ENCODE data around the gene SLC6A19.

The SLC6A19 gene

DNA sequence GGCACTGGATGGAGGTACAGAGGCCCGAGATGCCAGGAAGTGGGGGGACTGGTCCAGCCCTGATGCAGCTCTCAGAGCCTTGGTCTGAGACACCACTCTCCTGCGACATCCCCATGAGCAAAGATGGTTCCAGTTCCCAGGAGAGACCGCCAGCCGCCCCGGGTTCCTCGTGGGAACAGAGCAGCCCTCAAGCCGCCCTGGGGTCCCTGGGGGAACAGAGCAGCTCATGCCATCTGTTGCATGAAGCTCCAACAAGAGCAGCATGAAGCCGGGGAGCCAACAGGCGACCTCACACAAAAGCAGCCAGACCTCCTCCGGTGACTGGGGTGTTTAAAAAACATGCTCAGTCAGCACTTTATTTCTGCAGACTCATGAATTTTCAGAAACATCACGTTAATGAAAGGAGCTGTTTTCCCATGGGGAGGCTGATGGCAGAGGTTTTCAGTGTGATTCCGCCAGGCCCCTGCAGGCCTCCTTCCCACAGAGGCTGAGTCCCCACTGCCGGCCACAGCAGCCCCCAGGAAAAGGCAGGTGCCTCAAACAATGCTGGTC is 30.0 kb downstream of the SLC6A19 start:
- no peak overlapping the region for H3K27ac ChIP-seq (ENCODE audit: poor library complexity, severe bottlenecking)
- peaks cover 22% of the 10 kb centered on the region for H3K27me3 ChIP-seq (ENCODE audit: insufficient read depth, poor library complexity, severe bottlenecking)
- peaks cover 7% of the 10 kb centered on the region for H3K4me1 ChIP-seq (ENCODE audit: insufficient read depth, poor library complexity, severe bottlenecking)
- H3K4me3 ChIP-seq (ENCODE audit: severe bottlenecking), result no peak overlapping the region
- no peak for ATAC-seq (ENCODE audit: low read depth)
- TF ChIP-seq, protein P1, sequence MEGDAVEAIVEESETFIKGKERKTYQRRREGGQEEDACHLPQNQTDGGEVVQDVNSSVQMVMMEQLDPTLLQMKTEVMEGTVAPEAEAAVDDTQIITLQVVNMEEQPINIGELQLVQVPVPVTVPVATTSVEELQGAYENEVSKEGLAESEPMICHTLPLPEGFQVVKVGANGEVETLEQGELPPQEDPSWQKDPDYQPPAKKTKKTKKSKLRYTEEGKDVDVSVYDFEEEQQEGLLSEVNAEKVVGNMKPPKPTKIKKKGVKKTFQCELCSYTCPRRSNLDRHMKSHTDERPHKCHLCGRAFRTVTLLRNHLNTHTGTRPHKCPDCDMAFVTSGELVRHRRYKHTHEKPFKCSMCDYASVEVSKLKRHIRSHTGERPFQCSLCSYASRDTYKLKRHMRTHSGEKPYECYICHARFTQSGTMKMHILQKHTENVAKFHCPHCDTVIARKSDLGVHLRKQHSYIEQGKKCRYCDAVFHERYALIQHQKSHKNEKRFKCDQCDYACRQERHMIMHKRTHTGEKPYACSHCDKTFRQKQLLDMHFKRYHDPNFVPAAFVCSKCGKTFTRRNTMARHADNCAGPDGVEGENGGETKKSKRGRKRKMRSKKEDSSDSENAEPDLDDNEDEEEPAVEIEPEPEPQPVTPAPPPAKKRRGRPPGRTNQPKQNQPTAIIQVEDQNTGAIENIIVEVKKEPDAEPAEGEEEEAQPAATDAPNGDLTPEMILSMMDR (IDR thresholded peaks at IDR 0.05; ENCODE audit: poor library complexity, severe bottlenecking), result no peak
- no peaks in the 10 kb centered on the region for H3K36me3 ChIP-seq (ENCODE audit: low read depth)
- DNase-seq (ENCODE audit: low spot score), result no peak
- peaks cover 14% of the 10 kb centered on the region for H3K9me3 ChIP-seq (ENCODE audit: severe bottlenecking)

DNA sequence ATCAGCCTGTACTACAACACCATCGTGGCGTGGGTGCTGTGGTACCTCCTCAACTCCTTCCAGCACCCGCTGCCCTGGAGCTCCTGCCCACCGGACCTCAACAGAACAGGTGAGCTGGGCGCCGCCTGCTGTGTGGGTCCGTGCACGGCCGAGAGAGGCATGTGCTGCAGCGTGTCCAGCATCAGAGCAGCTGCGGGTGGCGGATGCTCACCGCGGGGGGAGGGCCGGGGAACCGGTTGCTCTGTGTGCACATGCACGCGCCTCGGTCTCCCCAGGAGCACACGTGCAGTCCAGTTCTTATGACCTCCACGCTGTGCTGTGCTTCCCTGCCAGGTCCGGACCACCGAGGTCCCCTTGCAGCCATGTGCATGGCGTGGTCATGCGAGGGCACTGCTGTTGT is 31.4 kb downstream of the SLC6A19 start:
- ATAC-seq (ENCODE audit: low read depth) (no peak), DNase-seq (ENCODE audit: low spot score) (no peak)
- TF ChIP-seq, protein P1 (IDR thresholded peaks at IDR 0.05; ENCODE audit: poor library complexity, severe bottlenecking), result no peak
- H3K27ac ChIP-seq (ENCODE audit: poor library complexity, severe bottlenecking), result no peak overlapping the region
- peaks cover 16% of the 10 kb centered on the region for H3K9me3 ChIP-seq (ENCODE audit: severe bottlenecking)
- peaks cover 16% of the 10 kb centered on the region for H3K27me3 ChIP-seq (ENCODE audit: insufficient read depth, poor library complexity, severe bottlenecking)
- no peak overlapping the region for H3K4me3 ChIP-seq (ENCODE audit: severe bottlenecking)
- H3K36me3 ChIP-seq (ENCODE audit: low read depth), result no peaks in the 10 kb centered on the region
- H3K4me1 ChIP-seq (ENCODE audit: insufficient read depth, poor library complexity, severe bottlenecking), result peaks cover 2% of the 10 kb centered on the region

- Histone ChIP-seq H3K27me3 (ENCODE audit: insufficient read depth, poor library complexity, severe bottlenecking) (no peaks in the 10 kb centered on the region), H3K9me3 (ENCODE audit: severe bottlenecking) (peaks cover 16% of the 10 kb centered on the region), H3K4me3 (ENCODE audit: severe bottlenecking) (no peak overlapping the region), H3K27ac (ENCODE audit: poor library complexity, severe bottlenecking) (no peak overlapping the region), H3K36me3 (ENCODE audit: low read depth) (no peaks in the 10 kb centered on the region), H3K4me1 (ENCODE audit: insufficient read depth, poor library complexity, severe bottlenecking) (peaks cover 8% of the 10 kb centered on the region)
- no peak for ATAC-seq (ENCODE audit: low read depth)
- TF ChIP-seq, protein P1 (IDR thresholded peaks at IDR 0.05; ENCODE audit: poor library complexity, severe bottlenecking), result no peak
- no peak for DNase-seq (ENCODE audit: low spot score)
Observed at GRCh38 chr5:1235379-1235778, 34.0 kb downstream of the SLC6A19 start.

GRCh38 chr5:1235838-1236237 is 34.4 kb downstream of the SLC6A19 start:
- H3K36me3 ChIP-seq (ENCODE audit: low read depth), result no peaks in the 10 kb centered on the region
- H3K9me3 ChIP-seq (ENCODE audit: severe bottlenecking), result peaks cover 16% of the 10 kb centered on the region
- no peak for DNase-seq (ENCODE audit: low spot score)
- H3K27ac ChIP-seq (ENCODE audit: poor library complexity, severe bottlenecking), result no peak overlapping the region
- TF ChIP-seq, protein P1 (IDR thresholded peaks at IDR 0.05; ENCODE audit: poor library complexity, severe bottlenecking), result no peak
- no peak for ATAC-seq (ENCODE audit: low read depth)
- H3K4me3 ChIP-seq (ENCODE audit: severe bottlenecking), result no peak overlapping the region
- peaks cover 8% of the 10 kb centered on the region for H3K4me1 ChIP-seq (ENCODE audit: insufficient read depth, poor library complexity, severe bottlenecking)
- no peaks in the 10 kb centered on the region for H3K27me3 ChIP-seq (ENCODE audit: insufficient read depth, poor library complexity, severe bottlenecking)

DNA sequence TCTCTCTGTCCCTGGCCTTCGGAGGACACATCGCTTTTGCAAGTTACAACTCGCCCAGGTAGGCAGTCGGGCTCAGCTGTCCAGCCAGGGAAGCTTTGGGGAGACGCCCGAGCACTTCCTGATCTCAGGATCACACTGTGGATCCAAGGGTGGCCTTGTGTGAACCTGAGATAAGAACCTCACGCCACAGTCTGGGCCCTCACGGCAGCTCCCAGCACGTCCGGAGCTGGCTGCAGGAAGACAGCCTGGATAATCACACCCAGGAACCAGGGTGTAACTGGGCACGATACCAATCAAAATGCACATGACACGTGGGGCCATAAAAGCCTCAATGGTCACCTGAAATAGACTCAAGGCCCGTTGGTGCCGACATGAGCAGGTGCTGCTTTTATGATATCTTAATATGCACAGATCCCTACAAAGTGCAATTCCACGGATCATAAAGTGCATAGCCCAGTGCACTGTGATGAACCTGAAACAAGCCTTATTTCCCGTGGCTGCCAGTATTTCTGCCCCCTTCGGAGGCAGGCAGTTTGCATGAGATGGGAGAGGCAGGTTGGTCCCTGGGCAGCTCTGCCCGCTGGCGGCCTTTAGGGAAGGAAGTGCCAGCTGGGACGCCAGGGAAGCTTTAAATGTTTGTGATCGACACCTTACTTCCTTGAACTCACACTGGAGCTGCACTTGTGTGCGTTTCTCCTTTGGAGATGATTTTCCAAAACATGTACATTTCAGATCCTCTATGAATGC is 38.3 kb downstream of the SLC6A19 start:
- TF ChIP-seq, protein P1 (IDR thresholded peaks at IDR 0.05; ENCODE audit: poor library complexity, severe bottlenecking), result no peak
- no peak for DNase-seq (ENCODE audit: low spot score)
- no peak overlapping the region for H3K4me3 ChIP-seq (ENCODE audit: severe bottlenecking)
- H3K27ac ChIP-seq (ENCODE audit: poor library complexity, severe bottlenecking), result peak overlapping the region; percentile 18
- ATAC-seq (ENCODE audit: low read depth), result peak; percentile 51; the same call in 2 of the 3 replicates
- H3K4me1 ChIP-seq (ENCODE audit: insufficient read depth, poor library complexity, severe bottlenecking), result peaks cover 8% of the 10 kb centered on the region
- no peaks in the 10 kb centered on the region for H3K36me3 ChIP-seq (ENCODE audit: low read depth)
- H3K27me3 ChIP-seq (ENCODE audit: insufficient read depth, poor library complexity, severe bottlenecking), result peaks cover 3% of the 10 kb centered on the region
- H3K9me3 ChIP-seq (ENCODE audit: severe bottlenecking), result peaks cover 16% of the 10 kb centered on the region

Data from RWPE2 (cell line).